ENCODE data around the gene LRRC8E. TPM values are rescaled to one million over a fixed set of nuclear protein-coding genes. Genes with fewer than 3 reads are reported as not detected.

LRRC8E gene
- total RNA-seq, 1 experiment from 2014 or later = 18.1 TPM

- no peak for TF ChIP-seq SIN3A (IDR thresholded peaks at IDR 0.05; ENCODE audit: low read depth)
- no peak for TF ChIP-seq ELF1 (IDR thresholded peaks at IDR 0.05; ENCODE audit: borderline replicate concordance, low read depth)
- no peak for TF ChIP-seq EZH2phosphoT487 (IDR thresholded peaks at IDR 0.05; ENCODE audit: borderline replicate concordance)
These were observed 28.6 kb downstream of the LRRC8E start (continued) for GRCh38 chr19:7916955-7917266.

GRCh38 chr19:7917267-7918061 is 29.2 kb downstream of the LRRC8E start:
- Histone ChIP-seq H3K9me2 (ENCODE audit: insufficient read depth) (no peaks in the 10 kb centered on the region), H3K9ac (ENCODE audit: low read length) (peak overlapping the region; percentile 89), H3K4me3 (replicated peaks in 1 of 2; ENCODE audit: low read depth in 1 of 2, low read length in 2 of 2) (peak overlapping the region; percentile 66 to 74), H3K27ac (ENCODE audit: low read depth, low read length) (peak overlapping the region; percentile 89), H3K4me2 (ENCODE audit: low read length) (peak overlapping the region; percentile 91), H3K36me3 (ENCODE audit: control insufficient read depth in 1 of 2, insufficient read depth in 2 of 2, low read length in 2 of 2) (peaks cover 0 to 7% of the 10 kb centered on the region in 2 experiments; a peak in 3 of 4 replicates), H3K79me2 (ENCODE audit: insufficient read depth, low read length) (peaks cover 10% of the 10 kb centered on the region; the same call in 1 of the 2 replicates), H3K27me3 (ENCODE audit: insufficient read depth, low read length) (no peaks in the 10 kb centered on the region), H3K4me1 (ENCODE audit: control insufficient read depth in 1 of 2, insufficient read depth in 2 of 2, low read length in 2 of 2) (peaks cover 21 to 57% of the 10 kb centered on the region in 2 experiments; a peak in 3 of 4 replicates), H2AFZ (ENCODE audit: low read depth, low read length, poor library complexity, severe bottlenecking) (peak overlapping the region; percentile 14), H4K20me1 (ENCODE audit: insufficient read depth) (no peaks in the 10 kb centered on the region), H3K9me3 (ENCODE audit: control insufficient read depth in 1 of 2, insufficient read depth in 1 of 2, low read depth in 1 of 2, low read length in 2 of 2) (no peaks in the 10 kb centered on the region)
- ChIA-PET CTCF (interaction anchor here (0.8 to 5.2 kb wide), 6 partner anchors 12 to 85 kb away, joined by 3 to 30 read pairs (median 4); partner anchors contain the start of genes MAP2K7 and TIMM44), RAD21 (ENCODE audit: low non-redundant PET in 1 of 2, low total read pairs in 2 of 2, uncharacterized antibody in 2 of 2, unreplicated experiment in 2 of 2) (no interaction called here), POLR2A (interaction anchor here (1.3 to 1.7 kb wide), 2 partner anchors 14 to 26 kb away, joined by 5 to 6 read pairs; partner anchors contain the start of genes MAP2K7 and TIMM44)
- DNase-seq (ENCODE audit: low read depth, low spot score) = no peak
- peak; percentile 51 for ATAC-seq
- intact Hi-C loops (cut with micrococcal nuclease) = no loop called here
- BruUV-seq (replicated peaks) = no TSS peak
- no peak for TF ChIP-seq SRF (IDR thresholded peaks at IDR 0.05; ENCODE audit: low read depth)
- TF ChIP-seq EZH2 (IDR thresholded peaks at IDR 0.05) = no peak
- TF ChIP-seq YY1 (IDR thresholded peaks at IDR 0.05; ENCODE audit: extremely low read depth, insufficient replicate concordance, low read depth, low read length) = no peak
- peak; percentile 68 for TF ChIP-seq RAD21 (IDR thresholded peaks at IDR 0.05; ENCODE audit: low read depth)
- 0 out of 2 replicates have a peak, but pooled peaks have one; percentile 10 for TF ChIP-seq CBX3 (IDR thresholded peaks at IDR 0.05; ENCODE audit: low read depth)
- TF ChIP-seq CTCF (IDR thresholded peaks at IDR 0.05 in 2 of 3, conservative IDR thresholded peaks at IDR 0.05 in 1 of 3; ENCODE audit: borderline replicate concordance in 1 of 3, insufficient read depth in 1 of 3, low read depth in 2 of 3, low read length in 2 of 3) = peak in 2 of 3 experiments; percentile 69 to 79; a peak in 4 of 6 replicates
- no peak for TF ChIP-seq ZNF274 (IDR thresholded peaks at IDR 0.05; ENCODE audit: low read depth, low read length)
- no peak for TF ChIP-seq ATF3 (IDR thresholded peaks at IDR 0.05)
- TF ChIP-seq REST (IDR thresholded peaks at IDR 0.05; ENCODE audit: low read depth) = no peak
- TF ChIP-seq EZH2phosphoT487 (IDR thresholded peaks at IDR 0.05; ENCODE audit: borderline replicate concordance) = no peak
- no peak for TF ChIP-seq ELF1 (IDR thresholded peaks at IDR 0.05; ENCODE audit: borderline replicate concordance, low read depth)
- peak; percentile 41 for TF ChIP-seq POLR2AphosphoS5 (IDR thresholded peaks at IDR 0.05; ENCODE audit: low read depth, low read length)
- TF ChIP-seq FOSL1 (IDR thresholded peaks at IDR 0.05; ENCODE audit: low read depth) = no peak
- peak; percentile 57 for TF ChIP-seq POLR2A (IDR thresholded peaks at IDR 0.05; ENCODE audit: borderline replicate concordance, extremely low read depth, insufficient read depth, insufficient read length)
- TF ChIP-seq SP1 (IDR thresholded peaks at IDR 0.05; ENCODE audit: low read depth) = no peak
- TF ChIP-seq CEBPB (IDR thresholded peaks at IDR 0.05; ENCODE audit: low read depth) = no peak
- peak; percentile 94 for TF ChIP-seq ZFX (IDR thresholded peaks at IDR 0.05)
- no peak for TF ChIP-seq JUND (IDR thresholded peaks at IDR 0.05)
- TF ChIP-seq SIN3A (IDR thresholded peaks at IDR 0.05; ENCODE audit: low read depth) = peak; percentile 72; the same call in 1 of the 2 replicates
- TF ChIP-seq EGR1 (IDR thresholded peaks at IDR 0.05; ENCODE audit: low read depth) = no peak; the same call in 1 of the 2 replicates

Data from HCT116 (cell line).